Peyer's patch (tissue), 4 donors: ENCODE results near the gene SLC22A17. TPM values are rescaled to one million over a fixed set of nuclear protein-coding genes. Genes with fewer than 3 reads are reported as not detected.

Experiments
- DNase-seq, 3 donors: peaks; one replicate each; pipeline ENCODE4 v3.0.0-alpha.2; 2017 to 2019
- H3K27ac ChIP-seq, 4 donors: fragments of 200-600 bp; sonication (generic); one replicate each; pipeline ENCODE4 v1.5.1; 2016 to 2019
- H3K27me3 ChIP-seq, 2 donors: fragments of 200-600 bp; sonication (generic); one replicate each; pipeline ENCODE4 v1.5.1; 2019
- H3K36me3 ChIP-seq, 3 donors: fragments of 200-600 bp; sonication (generic); one replicate each; pipeline ENCODE4 v1.5.1; 2016 to 2019
- H3K4me1 ChIP-seq, 4 donors: fragments of 200-600 bp; sonication (generic); one replicate each; pipeline ENCODE4 v1.5.1; 2016 to 2019
- H3K4me3 ChIP-seq, 4 donors: fragments of 200-600 bp; sonication (generic); 1 replicate in 3 of 4; 2 replicates in 1 of 4; pipeline ENCODE4 v1.5.1; 2016 to 2019; ENCODE audit warnings: mild to moderate bottlenecking in 1 of 4
- H3K9me3 ChIP-seq, 4 donors: fragments of 200-600 bp; sonication (generic); one replicate each; pipeline ENCODE4 v1.5.1; 2016 to 2019; ENCODE audit warnings: mild to moderate bottlenecking in 1 of 4
- POLR2A ChIP-seq, 2 donors: fragments of 450-650 bp; IDR thresholded peaks; one replicate each; pipeline ENCODE4 v1.5.1; 2017; ENCODE audit warnings: antibody characterized with exemption in 2 of 2, mild to moderate bottlenecking in 2 of 2, moderate library complexity in 2 of 2
- total RNA-seq, 4 donors: library from RNA; depleted of rRNA; stranded (reverse); fragments of >200 nt; gene quantifications; one replicate each; pipeline ENCODE4 v1.1.0, GENCODE V29; 2016
- TF ChIP-seq, protein P1 (sequence below), 6 experiments: fragments of 450-650 bp in 4 of 6; fragments of 200-600 bp in 2 of 6; sonication (generic) in 1 of 6; IDR thresholded peaks; one replicate each; pipeline ENCODE4 v1.5.1; 2017 to 2019; ENCODE audit warnings: antibody characterized with exemption in 6 of 6, mild to moderate bottlenecking in 3 of 6, moderate library complexity in 1 of 6

SLC22A17 gene
- total RNA-seq, 4 donors from 2014 or later: 1.6 to 19.0 (median 5.2) TPM

DNA sequence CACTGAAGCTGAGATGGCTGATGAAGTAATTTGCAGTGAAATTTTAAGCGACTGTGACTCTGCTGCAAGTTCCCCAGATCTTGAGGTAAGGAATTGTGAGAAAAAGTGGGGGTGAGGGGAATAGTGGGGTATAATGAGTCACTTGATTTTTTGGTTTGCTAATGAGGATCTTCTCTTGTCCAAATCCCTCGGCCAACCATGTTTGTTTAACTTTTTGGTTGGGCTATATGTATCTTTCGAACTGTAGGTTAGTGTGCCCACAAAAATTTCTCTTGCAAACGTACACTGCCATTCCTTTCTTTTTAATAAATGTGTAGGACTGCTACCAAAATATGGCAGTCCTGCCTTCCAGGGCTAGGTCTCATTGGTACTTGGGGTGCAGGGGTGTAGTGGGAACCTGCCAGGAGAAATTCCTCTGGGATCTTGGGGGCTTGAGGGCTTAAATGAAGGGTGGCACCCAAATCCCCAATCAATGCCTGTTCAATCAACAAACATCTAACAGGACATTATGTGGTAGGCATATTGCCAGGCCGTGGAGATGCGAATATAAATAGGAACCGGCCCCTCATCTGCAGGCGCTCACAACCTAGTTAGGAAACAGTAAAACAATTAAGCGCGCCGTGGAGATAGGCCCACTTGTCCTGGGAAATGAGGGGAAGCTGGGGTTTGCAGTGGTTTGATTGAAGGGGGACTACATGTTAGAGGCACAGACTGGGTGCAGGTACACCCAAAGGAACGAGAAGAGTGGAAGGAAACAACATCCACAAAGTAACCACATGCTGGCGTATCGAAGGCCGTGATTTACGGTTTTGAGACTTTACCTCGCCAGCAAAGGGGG lies 32.7 kb downstream of the SLC22A17 start:
- no peak for DNase-seq
- TF ChIP-seq, protein P1, sequence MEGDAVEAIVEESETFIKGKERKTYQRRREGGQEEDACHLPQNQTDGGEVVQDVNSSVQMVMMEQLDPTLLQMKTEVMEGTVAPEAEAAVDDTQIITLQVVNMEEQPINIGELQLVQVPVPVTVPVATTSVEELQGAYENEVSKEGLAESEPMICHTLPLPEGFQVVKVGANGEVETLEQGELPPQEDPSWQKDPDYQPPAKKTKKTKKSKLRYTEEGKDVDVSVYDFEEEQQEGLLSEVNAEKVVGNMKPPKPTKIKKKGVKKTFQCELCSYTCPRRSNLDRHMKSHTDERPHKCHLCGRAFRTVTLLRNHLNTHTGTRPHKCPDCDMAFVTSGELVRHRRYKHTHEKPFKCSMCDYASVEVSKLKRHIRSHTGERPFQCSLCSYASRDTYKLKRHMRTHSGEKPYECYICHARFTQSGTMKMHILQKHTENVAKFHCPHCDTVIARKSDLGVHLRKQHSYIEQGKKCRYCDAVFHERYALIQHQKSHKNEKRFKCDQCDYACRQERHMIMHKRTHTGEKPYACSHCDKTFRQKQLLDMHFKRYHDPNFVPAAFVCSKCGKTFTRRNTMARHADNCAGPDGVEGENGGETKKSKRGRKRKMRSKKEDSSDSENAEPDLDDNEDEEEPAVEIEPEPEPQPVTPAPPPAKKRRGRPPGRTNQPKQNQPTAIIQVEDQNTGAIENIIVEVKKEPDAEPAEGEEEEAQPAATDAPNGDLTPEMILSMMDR (IDR thresholded peaks at IDR 0.05): no peak
- no peak for TF ChIP-seq POLR2A (IDR thresholded peaks at IDR 0.05)
- Histone ChIP-seq H3K4me3 (peak overlapping the region; percentile 37 to 99 (median 49)), H3K27ac (peak overlapping the region; percentile 80 to 99 (median 92)), H3K4me1 (peaks cover 0 to 20% (median 11%) of the 10 kb centered on the region in 4 donors), H3K36me3 (peaks cover 0 to 29% (median 0%) of the 10 kb centered on the region in 3 donors), H3K9me3 (no peaks in the 10 kb centered on the region), H3K27me3 (no peaks in the 10 kb centered on the region)

DNA sequence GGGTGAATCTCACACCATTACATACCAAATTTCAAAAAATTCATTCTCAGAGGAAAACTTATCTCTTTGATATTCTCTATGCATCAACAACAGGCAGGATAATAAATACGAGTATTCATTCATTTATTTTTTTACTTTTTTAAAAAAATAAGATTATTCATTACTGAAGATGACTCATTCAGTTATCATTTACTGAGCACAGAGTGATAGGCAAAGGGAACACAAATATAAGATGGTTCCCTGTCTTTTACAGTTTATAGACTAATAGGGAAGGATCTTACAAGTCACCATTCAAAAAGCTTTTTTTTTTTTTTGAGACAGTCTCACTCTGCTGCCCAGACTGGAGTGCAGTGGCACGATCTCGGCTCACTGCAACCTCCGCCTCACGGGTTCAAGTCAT lies 36.4 kb downstream of the SLC22A17 start:
- H3K27me3 ChIP-seq: no peaks in the 10 kb centered on the region
- H3K27ac ChIP-seq: no peak overlapping the region
- peaks cover 0 to 6% (median 2%) of the 10 kb centered on the region in 4 donors for H3K4me1 ChIP-seq
- no peak for DNase-seq
- no peak for TF ChIP-seq POLR2A (IDR thresholded peaks at IDR 0.05)
- TF ChIP-seq, protein P1 (IDR thresholded peaks at IDR 0.05): no peak
- peaks cover 0 to 6% (median 0%) of the 10 kb centered on the region in 3 donors for H3K36me3 ChIP-seq
- H3K9me3 ChIP-seq: no peaks in the 10 kb centered on the region
- H3K4me3 ChIP-seq: no peak overlapping the region

DNA sequence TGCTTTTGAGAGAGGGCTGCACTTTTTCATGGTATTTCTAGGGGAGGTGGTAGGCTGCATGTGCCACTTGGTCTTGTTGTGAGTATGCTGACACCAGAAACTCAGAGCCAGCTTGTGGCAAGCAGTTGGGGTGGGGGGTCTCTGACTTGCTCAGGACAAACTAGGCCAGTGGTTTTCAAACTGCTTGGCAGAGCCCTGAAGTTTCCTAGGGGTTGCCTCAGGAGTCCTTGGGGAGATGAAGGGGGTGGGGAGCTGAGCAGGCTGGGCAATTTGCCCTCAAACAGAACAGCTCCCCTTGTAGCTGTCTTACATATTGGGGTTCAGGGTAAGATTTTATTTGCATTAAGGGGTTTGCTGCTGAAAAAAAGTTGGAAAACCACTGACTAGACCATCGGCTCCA lies 42.1 kb downstream of the SLC22A17 start:
- Histone ChIP-seq H3K36me3 (peaks cover 0 to 36% (median 0%) of the 10 kb centered on the region in 3 donors), H3K27ac (no peak overlapping the region), H3K4me1 (peaks cover 0 to 36% (median 4%) of the 10 kb centered on the region in 4 donors), H3K9me3 (no peaks in the 10 kb centered on the region), H3K4me3 (no peak overlapping the region), H3K27me3 (no peaks in the 10 kb centered on the region)
- DNase-seq: no peak
- TF ChIP-seq, protein P1 (IDR thresholded peaks at IDR 0.05): no peak
- no peak for TF ChIP-seq POLR2A (IDR thresholded peaks at IDR 0.05)

DNA sequence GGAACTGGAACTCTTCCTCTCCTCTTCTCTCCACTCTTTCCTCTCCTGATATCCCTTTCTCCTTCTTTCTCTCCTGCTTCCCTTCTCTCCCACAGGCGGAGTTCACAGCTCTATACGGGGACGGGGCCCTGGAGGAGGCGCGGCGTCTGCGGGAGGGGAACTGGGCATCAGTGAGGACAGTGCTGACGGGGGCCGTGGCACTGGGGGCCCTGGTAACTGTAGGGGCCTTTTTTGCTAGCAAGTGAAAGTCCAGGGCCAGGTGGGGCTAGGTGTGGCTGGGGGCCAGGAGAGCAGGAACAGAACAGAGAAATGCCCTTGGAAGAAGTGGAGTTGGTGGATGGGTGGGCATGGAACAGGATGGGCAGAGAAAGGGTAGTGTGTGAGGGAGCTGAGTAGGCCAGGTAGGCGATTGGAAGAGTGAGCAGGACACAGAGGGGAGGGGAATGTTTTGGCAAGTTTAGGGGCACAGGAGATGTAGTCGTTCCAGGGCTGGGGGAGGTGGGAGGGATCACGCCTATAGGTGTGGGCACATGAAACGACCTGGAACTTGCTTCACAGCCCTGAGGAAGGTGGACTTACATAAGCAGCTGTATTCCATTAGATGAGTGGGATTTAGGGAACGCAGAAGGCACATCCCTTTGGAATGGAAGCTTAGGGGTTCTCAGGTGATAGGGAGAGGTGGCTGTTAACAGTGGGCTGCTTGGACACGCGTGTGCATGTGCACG lies 43.8 kb downstream of the SLC22A17 start:
- Histone ChIP-seq H3K9me3 (no peaks in the 10 kb centered on the region), H3K36me3 (peaks cover 0 to 36% (median 0%) of the 10 kb centered on the region in 3 donors), H3K27me3 (no peaks in the 10 kb centered on the region), H3K4me3 (peak overlapping the region in 1 of 4 donors; percentile 69), H3K4me1 (peaks cover 0 to 37% (median 4%) of the 10 kb centered on the region in 4 donors), H3K27ac (no peak overlapping the region)
- no peak for DNase-seq
- TF ChIP-seq, protein P1 (IDR thresholded peaks at IDR 0.05): no peak
- TF ChIP-seq POLR2A (IDR thresholded peaks at IDR 0.05): no peak

DNA sequence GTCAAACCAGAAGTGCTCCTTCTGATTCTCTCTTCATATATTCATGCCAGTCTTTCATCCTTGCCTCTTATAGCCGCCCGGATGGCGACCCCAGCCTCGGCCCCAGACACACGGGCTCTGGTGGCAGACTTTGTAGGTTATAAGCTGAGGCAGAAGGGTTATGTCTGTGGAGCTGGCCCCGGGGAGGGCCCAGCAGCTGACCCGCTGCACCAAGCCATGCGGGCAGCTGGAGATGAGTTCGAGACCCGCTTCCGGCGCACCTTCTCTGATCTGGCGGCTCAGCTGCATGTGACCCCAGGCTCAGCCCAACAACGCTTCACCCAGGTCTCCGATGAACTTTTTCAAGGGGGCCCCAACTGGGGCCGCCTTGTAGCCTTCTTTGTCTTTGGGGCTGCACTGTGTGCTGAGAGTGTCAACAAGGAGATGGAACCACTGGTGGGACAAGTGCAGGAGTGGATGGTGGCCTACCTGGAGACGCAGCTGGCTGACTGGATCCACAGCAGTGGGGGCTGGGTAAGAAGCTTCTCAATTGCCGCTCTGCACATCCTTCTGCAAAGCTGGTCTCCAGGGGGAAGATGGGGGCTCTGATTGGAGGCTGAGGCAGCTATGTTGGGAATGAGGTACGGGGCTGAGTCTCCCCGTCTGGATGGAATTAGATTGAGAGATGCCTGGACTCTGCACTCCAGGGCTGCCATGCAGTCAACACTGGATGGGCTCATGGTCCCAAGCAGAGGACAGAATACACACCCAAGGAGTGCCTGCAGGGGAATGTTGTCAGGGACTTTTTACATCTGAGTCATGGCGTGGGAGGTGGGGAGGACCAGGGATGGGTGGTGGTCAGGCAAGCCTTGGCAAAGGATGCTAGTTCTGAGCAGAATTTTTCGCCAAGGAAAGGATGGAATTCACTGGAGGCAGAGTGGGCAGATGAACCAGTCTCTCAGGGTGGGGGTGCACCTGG lies 44.7 kb downstream of the SLC22A17 start:
- H3K9me3 ChIP-seq: no peaks in the 10 kb centered on the region
- peaks cover 0 to 37% (median 4%) of the 10 kb centered on the region in 4 donors for H3K4me1 ChIP-seq
- H3K27ac ChIP-seq: no peak overlapping the region
- H3K27me3 ChIP-seq: no peaks in the 10 kb centered on the region
- H3K4me3 ChIP-seq: peak overlapping the region in 2 of 4 donors; percentile 69 to 75
- H3K36me3 ChIP-seq: peaks cover 0 to 36% (median 0%) of the 10 kb centered on the region in 3 donors
- no peak for DNase-seq
- no peak for TF ChIP-seq POLR2A (IDR thresholded peaks at IDR 0.05)
- TF ChIP-seq, protein P1 (IDR thresholded peaks at IDR 0.05): no peak
